ENCODE measurements around the gene BPI.
"Not testable (repeated sequence)": the region's sequence is repeated elsewhere in the genome, so short reads cannot be mapped to it uniquely, and the experiment has no call there.

Gene BPI

GRCh38 chr20:38303908-38304379 lies at the start of gene BPI:
Gene BPI (plus strand): TSS chr20:38304156. CDS start chr20:38304224, 68 bp downstream.
- TF ChIP-seq, protein P1, sequence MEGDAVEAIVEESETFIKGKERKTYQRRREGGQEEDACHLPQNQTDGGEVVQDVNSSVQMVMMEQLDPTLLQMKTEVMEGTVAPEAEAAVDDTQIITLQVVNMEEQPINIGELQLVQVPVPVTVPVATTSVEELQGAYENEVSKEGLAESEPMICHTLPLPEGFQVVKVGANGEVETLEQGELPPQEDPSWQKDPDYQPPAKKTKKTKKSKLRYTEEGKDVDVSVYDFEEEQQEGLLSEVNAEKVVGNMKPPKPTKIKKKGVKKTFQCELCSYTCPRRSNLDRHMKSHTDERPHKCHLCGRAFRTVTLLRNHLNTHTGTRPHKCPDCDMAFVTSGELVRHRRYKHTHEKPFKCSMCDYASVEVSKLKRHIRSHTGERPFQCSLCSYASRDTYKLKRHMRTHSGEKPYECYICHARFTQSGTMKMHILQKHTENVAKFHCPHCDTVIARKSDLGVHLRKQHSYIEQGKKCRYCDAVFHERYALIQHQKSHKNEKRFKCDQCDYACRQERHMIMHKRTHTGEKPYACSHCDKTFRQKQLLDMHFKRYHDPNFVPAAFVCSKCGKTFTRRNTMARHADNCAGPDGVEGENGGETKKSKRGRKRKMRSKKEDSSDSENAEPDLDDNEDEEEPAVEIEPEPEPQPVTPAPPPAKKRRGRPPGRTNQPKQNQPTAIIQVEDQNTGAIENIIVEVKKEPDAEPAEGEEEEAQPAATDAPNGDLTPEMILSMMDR (IDR thresholded peaks at IDR 0.05; ENCODE audit: low read depth, low read length) = no peak
- H3K4me3 ChIP-seq (replicated peaks in 1 of 2; ENCODE audit: low read depth in 2 of 2, low read length in 2 of 2) = no peak within 1 kb of the TSS
- no peak for DNase-seq (ENCODE audit: low read depth in 2 of 2)

- not testable (repeated sequence) for H3K4me3 ChIP-seq (replicated peaks in 1 of 2; ENCODE audit: low read depth in 2 of 2, low read length in 2 of 2); DNase-seq (ENCODE audit: low read depth in 2 of 2)
Measured at GRCh38 chr20:38254621-38255020, 49.3 kb upstream of the BPI start.

GRCh38 chr20:38255393-38255792 lies 48.6 kb upstream of the BPI start:
- TF ChIP-seq, protein P1 (IDR thresholded peaks at IDR 0.05; ENCODE audit: low read depth, low read length) = no peak
- DNase-seq (ENCODE audit: low read depth in 2 of 2) = peak; percentile 27 to 57
- no peak overlapping the region for H3K4me3 ChIP-seq (replicated peaks in 1 of 2; ENCODE audit: low read depth in 2 of 2, low read length in 2 of 2)

DNA sequence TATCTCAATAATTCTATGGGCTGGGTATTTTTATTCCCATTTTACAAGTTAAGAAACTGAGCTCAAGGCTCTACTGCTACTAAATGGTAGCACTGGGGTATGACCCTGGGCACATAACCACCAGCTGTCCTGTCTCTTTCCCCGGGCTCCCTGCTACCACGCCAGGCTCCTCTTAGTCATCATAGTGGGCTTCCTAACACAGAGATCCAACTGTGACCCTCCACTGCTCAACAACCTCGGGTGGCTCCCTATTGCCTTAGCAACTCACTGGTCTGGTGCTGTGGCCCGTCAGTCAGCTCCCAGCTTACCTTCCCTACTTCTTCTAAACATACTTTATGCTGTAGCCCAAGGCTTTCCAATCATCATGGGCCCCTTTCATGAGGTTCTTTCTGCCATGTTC lies 47.9 kb upstream of the BPI start:
- TF ChIP-seq, protein P1 (IDR thresholded peaks at IDR 0.05; ENCODE audit: low read depth, low read length) = no peak
- no peak for DNase-seq (ENCODE audit: low read depth in 2 of 2)
- H3K4me3 ChIP-seq (replicated peaks in 1 of 2; ENCODE audit: low read depth in 2 of 2, low read length in 2 of 2) = no peak overlapping the region

- no peak overlapping the region for H3K4me3 ChIP-seq (replicated peaks in 1 of 2; ENCODE audit: low read depth in 2 of 2, low read length in 2 of 2)
- TF ChIP-seq, protein P1 (IDR thresholded peaks at IDR 0.05; ENCODE audit: low read depth, low read length) = no peak
- no peak for DNase-seq (ENCODE audit: low read depth in 2 of 2)
Measured at GRCh38 chr20:38256966-38257365, 47.0 kb upstream of the BPI start.

DNA sequence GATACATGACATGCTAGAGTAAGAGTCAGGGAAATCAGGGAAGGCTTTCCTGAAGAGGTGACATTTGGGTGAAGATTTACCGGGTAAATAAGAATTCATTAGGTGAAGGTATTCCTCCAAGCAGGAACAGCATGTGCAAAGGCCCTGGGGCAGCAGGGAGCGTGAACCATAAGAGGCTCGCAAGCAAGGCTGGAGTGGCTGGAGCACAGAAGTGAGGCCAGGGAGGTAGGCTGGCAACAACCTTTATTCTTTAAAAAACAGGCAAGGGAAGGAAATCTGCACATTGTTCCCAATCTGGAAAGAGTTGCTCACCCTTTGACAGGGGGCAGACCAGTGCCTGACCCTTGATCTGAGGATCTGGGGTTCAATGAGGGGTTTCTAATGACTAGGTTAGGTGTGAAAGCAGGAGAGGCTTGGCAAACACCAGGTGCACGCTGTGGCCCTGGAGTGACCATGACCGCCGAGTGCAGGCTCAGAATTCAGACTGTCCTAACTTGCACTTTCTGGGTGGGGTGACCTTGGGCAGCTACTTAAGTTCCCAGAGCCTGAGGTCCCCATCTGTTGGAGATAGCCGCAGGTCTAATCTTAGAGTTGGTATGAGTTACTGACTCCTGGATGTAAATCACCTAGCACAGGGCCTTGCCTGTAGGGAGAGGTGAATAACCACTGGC lies 45.3 kb upstream of the BPI start:
- H3K4me3 ChIP-seq (replicated peaks in 1 of 2; ENCODE audit: low read depth in 2 of 2, low read length in 2 of 2) = no peak overlapping the region
- TF ChIP-seq, protein P1 (IDR thresholded peaks at IDR 0.05; ENCODE audit: low read depth, low read length) = no peak
- no peak for DNase-seq (ENCODE audit: low read depth in 2 of 2)

GRCh38 chr20:38260025-38260377 lies 44.0 kb upstream of the BPI start:
- TF ChIP-seq, protein P1 (IDR thresholded peaks at IDR 0.05; ENCODE audit: low read depth, low read length) = no peak
- H3K4me3 ChIP-seq (replicated peaks in 1 of 2; ENCODE audit: low read depth in 2 of 2, low read length in 2 of 2) = peak overlapping the region; percentile 35 to 44
- no peak for DNase-seq (ENCODE audit: low read depth in 2 of 2)
